ENCODE results near the gene PRDM7. TPM values are rescaled to one million over a fixed set of nuclear protein-coding genes. Genes with fewer than 3 reads are reported as not detected.

The PRDM7 gene
- total RNA-seq, 1 experiment from 2014 or later, result not detected

DNA sequence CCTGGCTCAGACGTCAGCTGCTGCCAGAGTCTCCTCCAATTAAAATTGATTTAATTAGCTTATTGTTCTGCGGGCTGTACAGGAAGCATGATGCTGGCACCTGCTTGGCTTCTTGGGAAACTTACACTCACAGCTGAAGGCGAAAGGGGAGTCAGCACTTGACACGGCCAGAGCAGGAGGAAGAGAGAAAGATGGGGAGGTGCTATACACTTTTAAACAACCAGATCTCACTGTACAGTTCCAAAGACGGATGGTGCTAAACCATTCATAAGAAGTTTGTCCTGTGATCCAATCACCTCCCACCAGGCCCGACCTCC is 1.4 kb upstream of the PRDM7 start:
- no peak overlapping the region for H3K4me3 ChIP-seq (ENCODE audit: low read depth, low read length, poor library complexity, severe bottlenecking)
- no peaks in the 10 kb centered on the region for H3K27me3 ChIP-seq (replicated peaks; ENCODE audit: insufficient read depth, low read depth, low read length, poor library complexity)
- no peaks in the 10 kb centered on the region for H3K9me3 ChIP-seq (ENCODE audit: low read depth, low read length, poor library complexity, severe bottlenecking)
- intact Hi-C loops (cut with micrococcal nuclease; ENCODE audit: unreplicated experiment), result no loop called here
- H3K27ac ChIP-seq (ENCODE audit: low read depth, low read length, poor library complexity, severe bottlenecking), result no peak overlapping the region
- TF ChIP-seq, protein P1, sequence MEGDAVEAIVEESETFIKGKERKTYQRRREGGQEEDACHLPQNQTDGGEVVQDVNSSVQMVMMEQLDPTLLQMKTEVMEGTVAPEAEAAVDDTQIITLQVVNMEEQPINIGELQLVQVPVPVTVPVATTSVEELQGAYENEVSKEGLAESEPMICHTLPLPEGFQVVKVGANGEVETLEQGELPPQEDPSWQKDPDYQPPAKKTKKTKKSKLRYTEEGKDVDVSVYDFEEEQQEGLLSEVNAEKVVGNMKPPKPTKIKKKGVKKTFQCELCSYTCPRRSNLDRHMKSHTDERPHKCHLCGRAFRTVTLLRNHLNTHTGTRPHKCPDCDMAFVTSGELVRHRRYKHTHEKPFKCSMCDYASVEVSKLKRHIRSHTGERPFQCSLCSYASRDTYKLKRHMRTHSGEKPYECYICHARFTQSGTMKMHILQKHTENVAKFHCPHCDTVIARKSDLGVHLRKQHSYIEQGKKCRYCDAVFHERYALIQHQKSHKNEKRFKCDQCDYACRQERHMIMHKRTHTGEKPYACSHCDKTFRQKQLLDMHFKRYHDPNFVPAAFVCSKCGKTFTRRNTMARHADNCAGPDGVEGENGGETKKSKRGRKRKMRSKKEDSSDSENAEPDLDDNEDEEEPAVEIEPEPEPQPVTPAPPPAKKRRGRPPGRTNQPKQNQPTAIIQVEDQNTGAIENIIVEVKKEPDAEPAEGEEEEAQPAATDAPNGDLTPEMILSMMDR (conservative IDR thresholded peaks at IDR 0.05; ENCODE audit: low read depth, low read length), result no peak
- TF ChIP-seq EZH2 (IDR thresholded peaks at IDR 0.05; ENCODE audit: borderline replicate concordance, low read depth, low read length, poor library complexity, severe bottlenecking), result no peak
- ChIA-PET POLR2A (ENCODE audit: low non-redundant PET) (no interaction called here), CTCF (no interaction called here)
- no peak for DNase-seq (ENCODE audit: low spot score)
- no TSS peak for BruUV-seq (replicated peaks)
- H3K4me1 ChIP-seq (ENCODE audit: insufficient read depth, low read length, poor library complexity, severe bottlenecking), result peaks cover 17% of the 10 kb centered on the region
- H3K36me3 ChIP-seq (ENCODE audit: insufficient read depth, low read length, poor library complexity, severe bottlenecking), result no peaks in the 10 kb centered on the region

DNA sequence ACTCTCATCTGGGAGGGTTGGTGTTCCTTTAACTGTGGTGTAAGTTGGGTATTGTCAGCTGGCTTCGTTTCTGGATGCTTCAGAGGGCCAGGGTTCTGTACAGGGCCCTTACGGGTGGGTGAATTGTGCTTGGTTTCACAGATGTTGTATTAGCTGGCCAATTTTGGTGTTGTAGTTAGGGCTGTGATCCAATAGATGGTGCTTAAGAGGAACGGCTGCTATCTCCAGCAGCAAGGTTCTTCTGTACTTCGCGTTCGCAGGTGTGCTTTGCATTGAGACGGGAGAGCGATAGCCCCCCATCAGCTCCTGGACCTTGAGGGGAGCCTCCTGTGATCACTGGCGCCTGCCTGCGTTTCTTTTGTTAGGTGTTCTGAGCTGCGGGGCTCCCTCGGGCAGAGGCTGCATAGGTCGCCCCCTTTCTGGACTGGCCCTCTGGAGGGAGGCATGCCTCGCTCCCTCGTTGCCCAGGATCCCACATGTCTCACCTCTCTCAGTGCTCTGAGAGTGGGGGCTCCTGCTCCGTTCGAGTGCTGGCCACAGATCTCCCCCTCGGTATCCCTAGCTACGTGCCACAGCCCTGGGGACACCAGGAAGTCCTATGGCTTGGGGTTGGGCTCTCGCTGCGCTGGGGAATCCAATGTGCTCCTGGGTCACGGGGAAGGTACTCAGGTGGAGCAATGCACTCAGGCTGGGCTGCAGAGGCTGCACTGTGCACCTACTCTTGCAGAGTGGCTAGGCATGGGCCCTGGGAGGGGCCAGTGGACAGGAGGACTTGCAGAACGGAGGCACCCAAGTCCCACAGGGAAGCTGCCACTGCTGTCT is 837 bp upstream of the PRDM7 start:
- Histone ChIP-seq H3K4me3 (ENCODE audit: low read depth, low read length, poor library complexity, severe bottlenecking) (peak overlapping the region; percentile 27), H3K36me3 (ENCODE audit: insufficient read depth, low read length, poor library complexity, severe bottlenecking) (no peaks in the 10 kb centered on the region), H3K4me1 (ENCODE audit: insufficient read depth, low read length, poor library complexity, severe bottlenecking) (peaks cover 17% of the 10 kb centered on the region), H3K27ac (ENCODE audit: low read depth, low read length, poor library complexity, severe bottlenecking) (no peak overlapping the region), H3K27me3 (replicated peaks; ENCODE audit: insufficient read depth, low read depth, low read length, poor library complexity) (no peaks in the 10 kb centered on the region), H3K9me3 (ENCODE audit: low read depth, low read length, poor library complexity, severe bottlenecking) (no peaks in the 10 kb centered on the region)
- ChIA-PET CTCF (no interaction called here), POLR2A (ENCODE audit: low non-redundant PET) (no interaction called here)
- no TSS peak for BruUV-seq (replicated peaks)
- peak; percentile 19 for DNase-seq (ENCODE audit: low spot score)
- TF ChIP-seq, protein P1 (conservative IDR thresholded peaks at IDR 0.05; ENCODE audit: low read depth, low read length), result 0 out of 2 replicates have a peak, but pooled peaks have one; percentile 13
- no peak for TF ChIP-seq EZH2 (IDR thresholded peaks at IDR 0.05; ENCODE audit: borderline replicate concordance, low read depth, low read length, poor library complexity, severe bottlenecking)
- intact Hi-C loops (cut with micrococcal nuclease; ENCODE audit: unreplicated experiment), result no loop called here

DNA sequence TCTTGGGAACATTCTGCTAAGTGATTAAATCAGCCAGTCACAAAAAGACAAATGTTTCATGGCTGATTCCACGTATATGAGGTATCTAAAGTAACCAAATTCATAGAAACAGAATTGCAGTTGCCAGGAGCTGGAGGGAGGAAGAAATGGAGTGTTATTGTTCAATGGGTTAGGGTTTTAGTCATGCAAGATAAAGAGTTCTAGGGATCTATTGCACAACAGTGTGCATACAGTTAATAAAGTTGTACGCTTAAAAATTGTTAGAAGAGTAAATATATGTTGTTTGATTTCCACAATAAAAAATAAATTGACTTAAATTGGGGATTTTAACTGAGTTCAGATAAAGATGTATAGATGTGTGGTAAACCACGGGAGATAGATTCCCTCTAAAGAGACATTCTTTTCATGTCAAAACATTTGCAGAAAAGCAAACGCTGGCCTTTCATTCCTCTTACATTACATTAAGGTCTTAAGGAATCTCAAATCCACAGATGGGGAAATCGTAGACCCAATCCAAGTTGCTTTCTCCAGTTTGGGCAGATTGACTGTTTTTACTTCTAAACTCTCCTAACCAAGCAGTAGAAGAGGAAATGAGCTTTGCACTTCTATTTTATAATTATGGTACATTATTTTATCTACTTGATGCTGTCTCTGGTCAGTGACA is 4.6 kb downstream of the PRDM7 start:
- Histone ChIP-seq H3K4me3 (ENCODE audit: low read depth, low read length, poor library complexity, severe bottlenecking) (no peak overlapping the region), H3K27me3 (replicated peaks; ENCODE audit: insufficient read depth, low read depth, low read length, poor library complexity) (no peaks in the 10 kb centered on the region), H3K4me1 (ENCODE audit: insufficient read depth, low read length, poor library complexity, severe bottlenecking) (peaks cover under 1% of the 10 kb centered on the region), H3K27ac (ENCODE audit: low read depth, low read length, poor library complexity, severe bottlenecking) (no peak overlapping the region), H3K36me3 (ENCODE audit: insufficient read depth, low read length, poor library complexity, severe bottlenecking) (no peaks in the 10 kb centered on the region), H3K9me3 (ENCODE audit: low read depth, low read length, poor library complexity, severe bottlenecking) (peaks cover 5% of the 10 kb centered on the region)
- BruUV-seq (replicated peaks), result no TSS peak
- ChIA-PET CTCF (interaction anchor here (1.4 kb wide), 1 partner anchor 10 kb away, joined by 3 read pairs; no protein-coding TSS in a partner anchor), POLR2A (ENCODE audit: low non-redundant PET) (no interaction called here)
- intact Hi-C loops (cut with micrococcal nuclease; ENCODE audit: unreplicated experiment), result no loop called here
- no peak for DNase-seq (ENCODE audit: low spot score)
- TF ChIP-seq EZH2 (IDR thresholded peaks at IDR 0.05; ENCODE audit: borderline replicate concordance, low read depth, low read length, poor library complexity, severe bottlenecking), result no peak
- TF ChIP-seq, protein P1 (conservative IDR thresholded peaks at IDR 0.05; ENCODE audit: low read depth, low read length), result no peak

Data from A673 (cell line).